Measurements from ENCODE around the gene SYNGAP1.
"Not testable (repeated sequence)": the region's sequence is repeated elsewhere in the genome, so short reads cannot be mapped to it uniquely, and the experiment has no call there.

SYNGAP1 gene

GRCh38 chr6:33419580-33420490 is at the start of gene SYNGAP1:
Gene SYNGAP1, plus strand, starts transcription at chr6:33420065. Its CDS starts 200 bp downstream, at chr6:33420265.
- DNase-seq (ENCODE audit: low read depth, low spot score) = no peak

GRCh38 chr6:33371901-33372300 is 48.0 kb upstream of the SYNGAP1 start:
- DNase-seq (ENCODE audit: low read depth, low spot score) = not testable (repeated sequence)

GRCh38 chr6:33372526-33373123 is 47.2 kb upstream of the SYNGAP1 start:
- DNase-seq (ENCODE audit: low read depth, low spot score) = no peak

- no peak for DNase-seq (ENCODE audit: low read depth, low spot score)
Observed at GRCh38 chr6:33373960-33374910, 45.6 kb upstream of the SYNGAP1 start.

- no peak for DNase-seq (ENCODE audit: low read depth, low spot score)
Observed at GRCh38 chr6:33375143-33375671, 44.7 kb upstream of the SYNGAP1 start.

- no peak for DNase-seq (ENCODE audit: low read depth, low spot score)
Observed at GRCh38 chr6:33377171-33377570, 42.7 kb upstream of the SYNGAP1 start.

- DNase-seq (ENCODE audit: low read depth, low spot score) = not testable (repeated sequence)
Observed at GRCh38 chr6:33379184-33379583, 40.7 kb upstream of the SYNGAP1 start.

- no peak for DNase-seq (ENCODE audit: low read depth, low spot score)
Observed at GRCh38 chr6:33380272-33380981, 39.4 kb upstream of the SYNGAP1 start.

- DNase-seq (ENCODE audit: low read depth, low spot score) = no peak
Observed at GRCh38 chr6:33383427-33384185, 36.3 kb upstream of the SYNGAP1 start.

- DNase-seq (ENCODE audit: low read depth, low spot score) = no peak
Observed at GRCh38 chr6:33384581-33385020, 35.3 kb upstream of the SYNGAP1 start.

- DNase-seq (ENCODE audit: low read depth, low spot score) = no peak
Observed at GRCh38 chr6:33390173-33390572, 29.7 kb upstream of the SYNGAP1 start.

GRCh38 chr6:33390767-33391277 is 29.0 kb upstream of the SYNGAP1 start:
- DNase-seq (ENCODE audit: low read depth, low spot score) = no peak

GRCh38 chr6:33391278-33391921 is 28.5 kb upstream of the SYNGAP1 start, which contains the start of gene KIFC1:
Gene KIFC1, plus strand, starts transcription at chr6:33391823. Its CDS starts 163 bp downstream, at chr6:33391986.
- peak; percentile 98 for DNase-seq (ENCODE audit: low read depth, low spot score)

GRCh38 chr6:33391922-33392594 is 27.8 kb upstream of the SYNGAP1 start:
- no peak for DNase-seq (ENCODE audit: low read depth, low spot score)

- DNase-seq (ENCODE audit: low read depth, low spot score) = no peak
Observed at GRCh38 chr6:33392595-33392948, 27.3 kb upstream of the SYNGAP1 start.

- no peak for DNase-seq (ENCODE audit: low read depth, low spot score)
Observed at GRCh38 chr6:33392979-33393378, 26.9 kb upstream of the SYNGAP1 start.

GRCh38 chr6:33397541-33397940 is 22.3 kb upstream of the SYNGAP1 start:
- no peak for DNase-seq (ENCODE audit: low read depth, low spot score)

GRCh38 chr6:33398601-33399000 is 21.3 kb upstream of the SYNGAP1 start:
- not testable (repeated sequence) for DNase-seq (ENCODE audit: low read depth, low spot score)

- not testable (repeated sequence) for DNase-seq (ENCODE audit: low read depth, low spot score)
Observed at GRCh38 chr6:33399881-33400280, 20.0 kb upstream of the SYNGAP1 start.
